ENCODE data around the gene GP9. TPM values are rescaled to one million over a fixed set of nuclear protein-coding genes. Genes with fewer than 3 reads are reported as not detected.
A peak's percentile ranks its signal among the peaks of the same experiment; 100 is the strongest.

The GP9 gene
- total and polyA plus RNA-seq, 8 donors = 1.1 to 2.7 (median 2.1) TPM; not detected in 1

DNA sequence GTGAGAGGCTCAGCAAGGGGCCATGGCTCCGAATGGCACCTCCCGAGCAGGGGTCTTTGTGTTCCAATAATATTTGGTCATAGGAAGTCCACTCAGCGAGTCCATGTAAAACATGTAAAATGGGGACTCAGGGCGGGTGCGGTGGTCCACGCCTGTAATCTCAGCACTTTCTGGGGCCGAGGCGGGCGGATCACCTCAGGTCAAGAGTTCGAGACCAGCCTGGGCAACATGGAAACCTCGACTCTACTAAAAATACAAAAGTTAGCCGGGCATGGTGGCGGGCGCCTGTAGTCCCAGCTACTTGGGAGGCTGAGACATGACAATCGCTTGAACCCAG, 33.1 kb upstream of the GP9 start:
- H3K9me3 ChIP-seq = no peaks in the 10 kb centered on the region
- H3K27ac ChIP-seq = peak overlapping the region in 1 of 2 donors; percentile 69
- intact Hi-C loops (cut with DNase I) = no loop called here
- no peaks in the 10 kb centered on the region for H3K27me3 ChIP-seq
- TF ChIP-seq, protein P1, sequence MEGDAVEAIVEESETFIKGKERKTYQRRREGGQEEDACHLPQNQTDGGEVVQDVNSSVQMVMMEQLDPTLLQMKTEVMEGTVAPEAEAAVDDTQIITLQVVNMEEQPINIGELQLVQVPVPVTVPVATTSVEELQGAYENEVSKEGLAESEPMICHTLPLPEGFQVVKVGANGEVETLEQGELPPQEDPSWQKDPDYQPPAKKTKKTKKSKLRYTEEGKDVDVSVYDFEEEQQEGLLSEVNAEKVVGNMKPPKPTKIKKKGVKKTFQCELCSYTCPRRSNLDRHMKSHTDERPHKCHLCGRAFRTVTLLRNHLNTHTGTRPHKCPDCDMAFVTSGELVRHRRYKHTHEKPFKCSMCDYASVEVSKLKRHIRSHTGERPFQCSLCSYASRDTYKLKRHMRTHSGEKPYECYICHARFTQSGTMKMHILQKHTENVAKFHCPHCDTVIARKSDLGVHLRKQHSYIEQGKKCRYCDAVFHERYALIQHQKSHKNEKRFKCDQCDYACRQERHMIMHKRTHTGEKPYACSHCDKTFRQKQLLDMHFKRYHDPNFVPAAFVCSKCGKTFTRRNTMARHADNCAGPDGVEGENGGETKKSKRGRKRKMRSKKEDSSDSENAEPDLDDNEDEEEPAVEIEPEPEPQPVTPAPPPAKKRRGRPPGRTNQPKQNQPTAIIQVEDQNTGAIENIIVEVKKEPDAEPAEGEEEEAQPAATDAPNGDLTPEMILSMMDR (IDR thresholded peaks at IDR 0.05) = no peak
- H3K4me3 ChIP-seq = peak overlapping the region; percentile 24 to 41
- DNase-seq (peak in 1 of 4 donors; percentile 31), ATAC-seq (no peak)
- H3K36me3 ChIP-seq = no peaks in the 10 kb centered on the region
- peaks cover 12 to 37% of the 10 kb centered on the region in 2 donors for H3K4me1 ChIP-seq

DNA sequence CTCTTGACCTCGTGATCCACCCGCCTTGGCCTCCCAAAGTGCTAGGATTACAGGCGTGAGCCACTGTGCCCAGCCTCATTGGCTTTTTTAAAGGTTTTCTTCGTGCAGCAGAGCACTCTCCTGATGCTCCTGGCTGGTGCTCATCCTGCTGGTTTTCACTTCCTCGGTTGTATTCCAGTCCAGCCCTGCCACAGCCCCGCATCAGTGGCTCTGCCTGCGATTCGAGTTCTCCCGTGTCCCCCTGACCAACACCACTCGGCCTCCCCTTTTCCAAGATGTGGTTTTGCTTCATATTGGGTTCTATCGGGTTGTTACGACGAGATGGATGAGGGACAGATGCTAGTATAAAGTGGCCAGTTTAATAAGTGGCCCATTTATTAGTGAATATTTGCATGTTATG, 31.7 kb upstream of the GP9 start:
- no peaks in the 10 kb centered on the region for H3K27me3 ChIP-seq
- peaks cover 11 to 30% of the 10 kb centered on the region in 2 donors for H3K4me1 ChIP-seq
- no peak overlapping the region for H3K4me3 ChIP-seq
- no peak overlapping the region for H3K27ac ChIP-seq
- DNase-seq (peak in 1 of 4 donors; percentile 45), ATAC-seq (no peak)
- intact Hi-C loops (cut with DNase I) = no loop called here
- TF ChIP-seq, protein P1 (IDR thresholded peaks at IDR 0.05) = no peak
- no peaks in the 10 kb centered on the region for H3K9me3 ChIP-seq
- H3K36me3 ChIP-seq = no peaks in the 10 kb centered on the region

DNA sequence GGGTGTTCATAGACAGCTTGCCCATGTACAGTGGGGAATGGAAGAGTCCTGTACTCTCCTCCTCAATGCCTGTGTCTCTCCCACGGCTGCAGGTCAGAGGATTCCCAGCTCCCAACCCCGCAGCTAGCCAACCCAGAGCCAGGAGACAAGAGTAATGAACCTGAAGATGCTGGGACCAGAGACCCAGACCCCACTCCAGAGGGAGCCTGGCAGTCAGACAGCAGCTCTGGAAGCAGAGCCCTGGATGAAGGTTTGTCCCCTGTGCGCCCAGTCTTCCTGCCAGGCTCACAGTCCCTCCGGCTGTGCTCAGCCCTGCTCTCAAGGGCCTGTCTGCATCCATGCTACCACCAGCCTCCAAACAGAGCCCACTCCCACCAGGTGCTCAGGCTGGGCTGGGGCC, 30.0 kb upstream of the GP9 start:
- Histone ChIP-seq H3K9me3 (no peaks in the 10 kb centered on the region), H3K27ac (no peak overlapping the region), H3K27me3 (no peaks in the 10 kb centered on the region), H3K4me3 (no peak overlapping the region), H3K4me1 (peaks cover 11 to 19% of the 10 kb centered on the region in 2 donors), H3K36me3 (no peaks in the 10 kb centered on the region)
- TF ChIP-seq, protein P1 (IDR thresholded peaks at IDR 0.05) = no peak
- ATAC-seq (no peak), DNase-seq (no peak)
- intact Hi-C loops (cut with DNase I) = no loop called here

DNA sequence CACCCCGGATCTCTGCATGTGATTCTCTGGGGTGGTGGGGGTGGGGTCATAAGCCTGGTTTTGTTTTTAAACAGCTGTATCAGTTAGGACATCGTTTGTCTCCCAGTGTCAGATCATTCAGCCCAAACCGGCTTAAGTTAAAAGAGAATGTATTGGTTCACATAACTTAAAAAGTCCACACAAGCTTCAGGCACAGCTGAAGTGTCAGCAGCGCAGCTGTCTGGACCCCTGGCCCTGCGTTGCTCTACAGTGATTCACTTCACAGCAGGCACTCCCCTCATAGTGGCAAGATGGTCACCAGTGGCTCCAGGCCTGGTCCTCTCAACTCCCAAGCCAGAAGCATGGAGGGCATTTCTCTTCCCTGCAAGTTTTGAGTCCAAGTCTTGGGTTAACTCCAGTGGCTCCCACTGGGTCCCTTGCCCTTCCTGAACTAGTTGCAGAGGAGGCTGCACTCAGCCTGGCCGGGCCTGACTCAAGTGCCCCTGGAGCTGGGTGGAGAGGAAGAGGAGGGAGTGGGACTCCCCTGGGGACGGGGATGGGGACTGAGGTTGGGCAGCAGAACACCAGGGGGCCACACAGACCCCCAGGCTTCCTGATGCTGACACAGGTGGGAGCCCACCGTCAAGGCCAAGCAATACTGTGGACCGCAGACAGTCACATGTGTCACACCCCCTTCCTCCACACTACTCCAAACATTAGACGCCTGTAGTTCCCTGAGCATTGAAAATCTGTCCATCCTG, 28.9 kb upstream of the GP9 start:
- Histone ChIP-seq H3K9me3 (no peaks in the 10 kb centered on the region), H3K27ac (no peak overlapping the region), H3K36me3 (no peaks in the 10 kb centered on the region), H3K4me3 (no peak overlapping the region), H3K27me3 (no peaks in the 10 kb centered on the region), H3K4me1 (peaks cover 2 to 9% of the 10 kb centered on the region in 2 donors)
- intact Hi-C loops (cut with DNase I) = no loop called here
- TF ChIP-seq, protein P1 (IDR thresholded peaks at IDR 0.05) = no peak
- no peak for DNase-seq
- ATAC-seq = no peak

DNA sequence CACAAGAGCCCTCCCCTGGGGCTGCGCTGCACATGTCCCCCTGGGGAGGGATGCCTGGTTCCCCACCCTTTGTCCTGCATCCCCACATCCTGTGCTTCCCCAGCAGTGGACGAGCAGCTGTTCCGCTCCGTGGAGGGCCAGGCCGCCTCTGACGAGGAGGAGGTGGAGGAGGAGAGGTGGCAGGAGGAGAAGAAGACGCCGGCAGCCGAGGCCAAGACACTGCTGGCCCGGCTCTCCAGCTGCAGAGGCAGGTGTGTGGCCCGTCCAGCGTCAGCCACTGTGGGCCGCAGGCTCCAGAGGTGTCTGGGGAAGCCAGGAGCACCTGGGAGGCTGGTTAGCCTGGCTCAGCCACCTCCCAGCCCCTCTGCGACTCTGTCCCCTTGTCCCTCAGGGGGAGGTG, 27.9 kb upstream of the GP9 start:
- H3K4me3 ChIP-seq = no peak overlapping the region
- no peak for ATAC-seq
- TF ChIP-seq, protein P1 (IDR thresholded peaks at IDR 0.05) = no peak
- intact Hi-C loops (cut with DNase I) = no loop called here
- no peak overlapping the region for H3K27ac ChIP-seq
- H3K4me1 ChIP-seq = no peaks in the 10 kb centered on the region
- no peak for DNase-seq
- no peaks in the 10 kb centered on the region for H3K27me3 ChIP-seq
- H3K36me3 ChIP-seq = no peaks in the 10 kb centered on the region
- H3K9me3 ChIP-seq = no peaks in the 10 kb centered on the region

Data from left lung (tissue), 10 donors.